ENCODE data around the gene VCL.
"Not testable (repeated sequence)": the region's sequence is repeated elsewhere in the genome, so short reads cannot be mapped to it uniquely, and the experiment has no call there.

The VCL gene

GRCh38 chr10:73999703-74000102 is 1.8 kb downstream of the VCL start:
- no peak for TF ChIP-seq CTCF (IDR thresholded peaks at IDR 0.05; ENCODE audit: low read depth, low read length)
- DNase-seq, result no peak
- H3K4me3 ChIP-seq (ENCODE audit: low read depth, low read length), result peak overlapping the region; percentile 93
- no peaks in the 10 kb centered on the region for H3K9me3 ChIP-seq
- H3K4me1 ChIP-seq, result no peaks in the 10 kb centered on the region
- no peaks in the 10 kb centered on the region for H3K36me3 ChIP-seq
- no peaks in the 10 kb centered on the region for H3K27me3 ChIP-seq

- H3K9me3 ChIP-seq; H3K27me3 ChIP-seq; H3K4me3 ChIP-seq (ENCODE audit: low read depth, low read length); H3K36me3 ChIP-seq; H3K4me1 ChIP-seq; DNase-seq: not testable (repeated sequence)
These were observed 2.3 kb downstream of the VCL start for GRCh38 chr10:74000244-74000643.

GRCh38 chr10:74000892-74001669 is 3.2 kb downstream of the VCL start:
- Histone ChIP-seq H3K27me3 (no peaks in the 10 kb centered on the region), H3K36me3 (no peaks in the 10 kb centered on the region), H3K4me3 (ENCODE audit: low read depth, low read length) (no peak overlapping the region), H3K9me3 (no peaks in the 10 kb centered on the region), H3K4me1 (no peaks in the 10 kb centered on the region)
- DNase-seq, result no peak
- TF ChIP-seq CTCF (IDR thresholded peaks at IDR 0.05; ENCODE audit: low read depth, low read length), result no peak

- TF ChIP-seq CTCF (IDR thresholded peaks at IDR 0.05; ENCODE audit: low read depth, low read length), result no peak
- Histone ChIP-seq H3K4me3 (ENCODE audit: low read depth, low read length) (no peak overlapping the region), H3K27me3 (no peaks in the 10 kb centered on the region), H3K36me3 (no peaks in the 10 kb centered on the region), H3K9me3 (no peaks in the 10 kb centered on the region), H3K4me1 (0 out of 2 replicates have a peak, but pooled peaks cover 7% of the 10 kb centered on the region)
- no peak for DNase-seq
These were observed 8.4 kb downstream of the VCL start for GRCh38 chr10:74006269-74006668.

GRCh38 chr10:74008212-74008731 is 10.4 kb downstream of the VCL start:
- Histone ChIP-seq H3K4me1 (0 out of 2 replicates have a peak, but pooled peaks cover 10% of the 10 kb centered on the region), H3K4me3 (ENCODE audit: low read depth, low read length) (no peak overlapping the region), H3K9me3 (no peaks in the 10 kb centered on the region), H3K36me3 (no peaks in the 10 kb centered on the region), H3K27me3 (no peaks in the 10 kb centered on the region)
- DNase-seq, result no peak
- no peak for TF ChIP-seq CTCF (IDR thresholded peaks at IDR 0.05; ENCODE audit: low read depth, low read length)

GRCh38 chr10:74011017-74011416 is 13.1 kb downstream of the VCL start:
- Histone ChIP-seq H3K4me3 (ENCODE audit: low read depth, low read length) (no peak overlapping the region), H3K9me3 (no peaks in the 10 kb centered on the region), H3K4me1 (0 out of 2 replicates have a peak, but pooled peaks cover 10% of the 10 kb centered on the region), H3K27me3 (no peaks in the 10 kb centered on the region), H3K36me3 (no peaks in the 10 kb centered on the region)
- no peak for TF ChIP-seq CTCF (IDR thresholded peaks at IDR 0.05; ENCODE audit: low read depth, low read length)
- no peak for DNase-seq

All from BE2C (cell line).